ENCODE data around the gene OR52E4. TPM values are rescaled to one million over a fixed set of nuclear protein-coding genes. Genes with fewer than 3 reads are reported as not detected.

The OR52E4 gene
- polyA plus RNA-seq, 2 of the 4 experiments (the other 2 are of a cell fraction): not detected

DNA sequence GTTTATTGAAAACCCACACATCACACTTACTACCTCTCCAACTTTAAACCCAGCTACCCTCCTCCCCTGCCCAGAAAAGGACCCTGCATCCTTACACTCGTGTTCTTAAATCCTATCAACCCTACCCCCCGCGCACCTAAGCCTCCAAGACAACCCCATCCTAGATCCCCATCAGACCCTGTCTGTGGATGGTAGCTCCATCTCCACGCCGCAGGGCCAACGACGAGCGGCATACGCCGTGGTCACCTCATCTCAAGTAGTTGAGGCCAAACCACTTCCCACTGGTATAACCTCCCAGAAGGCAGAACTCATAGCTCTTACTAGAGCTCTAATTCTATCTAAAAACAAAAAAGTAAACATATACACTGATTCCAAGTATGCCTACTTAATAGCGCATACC, 52.2 kb downstream of the OR52E4 start:
- ATAC-seq (no peak), FAIRE-seq (no peak), DNase-seq (ENCODE audit: low read depth in 1 of 2, low spot score in 1 of 2) (no peak)
- TF ChIP-seq JUN (IDR thresholded peaks at IDR 0.05) (no peak), CHD2 (IDR thresholded peaks at IDR 0.05; ENCODE audit: low read length, partially characterized antibody) (no peak), RAD21 (conservative IDR thresholded peaks at IDR 0.05 in 1 of 2, IDR thresholded peaks at IDR 0.05 in 1 of 2) (no peak), HES2 (IDR thresholded peaks at IDR 0.05) (no peak), TFCP2L1 (CRISPR knock-in tag; IDR thresholded peaks at IDR 0.05) (no peak), MAFK (IDR thresholded peaks at IDR 0.05; ENCODE audit: partially characterized antibody) (no peak), RNF2 (IDR thresholded peaks at IDR 0.05; ENCODE audit: borderline replicate concordance, low read depth) (no peak), SREBF2 (IDR thresholded peaks at IDR 0.05) (no peak), EP300 (IDR thresholded peaks at IDR 0.05) (no peak), GATA3 (IDR thresholded peaks at IDR 0.05; ENCODE audit: borderline replicate concordance) (no peak), TP53 (CRISPR knock-in tag; IDR thresholded peaks at IDR 0.05) (no peak), ATOH8 (CRISPR knock-in tag; IDR thresholded peaks at IDR 0.05; ENCODE audit: low read depth) (no peak), NR3C1 (IDR thresholded peaks at IDR 0.05) (no peak), KDM5A (IDR thresholded peaks at IDR 0.05) (no peak), MAZ (IDR thresholded peaks at IDR 0.05; ENCODE audit: borderline replicate concordance, low read depth, low read length) (no peak), EHF (CRISPR knock-in tag; IDR thresholded peaks at IDR 0.05) (no peak)
- TF ChIP-seq, protein P1, sequence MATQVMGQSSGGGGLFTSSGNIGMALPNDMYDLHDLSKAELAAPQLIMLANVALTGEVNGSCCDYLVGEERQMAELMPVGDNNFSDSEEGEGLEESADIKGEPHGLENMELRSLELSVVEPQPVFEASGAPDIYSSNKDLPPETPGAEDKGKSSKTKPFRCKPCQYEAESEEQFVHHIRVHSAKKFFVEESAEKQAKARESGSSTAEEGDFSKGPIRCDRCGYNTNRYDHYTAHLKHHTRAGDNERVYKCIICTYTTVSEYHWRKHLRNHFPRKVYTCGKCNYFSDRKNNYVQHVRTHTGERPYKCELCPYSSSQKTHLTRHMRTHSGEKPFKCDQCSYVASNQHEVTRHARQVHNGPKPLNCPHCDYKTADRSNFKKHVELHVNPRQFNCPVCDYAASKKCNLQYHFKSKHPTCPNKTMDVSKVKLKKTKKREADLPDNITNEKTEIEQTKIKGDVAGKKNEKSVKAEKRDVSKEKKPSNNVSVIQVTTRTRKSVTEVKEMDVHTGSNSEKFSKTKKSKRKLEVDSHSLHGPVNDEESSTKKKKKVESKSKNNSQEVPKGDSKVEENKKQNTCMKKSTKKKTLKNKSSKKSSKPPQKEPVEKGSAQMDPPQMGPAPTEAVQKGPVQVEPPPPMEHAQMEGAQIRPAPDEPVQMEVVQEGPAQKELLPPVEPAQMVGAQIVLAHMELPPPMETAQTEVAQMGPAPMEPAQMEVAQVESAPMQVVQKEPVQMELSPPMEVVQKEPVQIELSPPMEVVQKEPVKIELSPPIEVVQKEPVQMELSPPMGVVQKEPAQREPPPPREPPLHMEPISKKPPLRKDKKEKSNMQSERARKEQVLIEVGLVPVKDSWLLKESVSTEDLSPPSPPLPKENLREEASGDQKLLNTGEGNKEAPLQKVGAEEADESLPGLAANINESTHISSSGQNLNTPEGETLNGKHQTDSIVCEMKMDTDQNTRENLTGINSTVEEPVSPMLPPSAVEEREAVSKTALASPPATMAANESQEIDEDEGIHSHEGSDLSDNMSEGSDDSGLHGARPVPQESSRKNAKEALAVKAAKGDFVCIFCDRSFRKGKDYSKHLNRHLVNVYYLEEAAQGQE (IDR thresholded peaks at IDR 0.05): no peak
- TF ChIP-seq, protein P2, sequence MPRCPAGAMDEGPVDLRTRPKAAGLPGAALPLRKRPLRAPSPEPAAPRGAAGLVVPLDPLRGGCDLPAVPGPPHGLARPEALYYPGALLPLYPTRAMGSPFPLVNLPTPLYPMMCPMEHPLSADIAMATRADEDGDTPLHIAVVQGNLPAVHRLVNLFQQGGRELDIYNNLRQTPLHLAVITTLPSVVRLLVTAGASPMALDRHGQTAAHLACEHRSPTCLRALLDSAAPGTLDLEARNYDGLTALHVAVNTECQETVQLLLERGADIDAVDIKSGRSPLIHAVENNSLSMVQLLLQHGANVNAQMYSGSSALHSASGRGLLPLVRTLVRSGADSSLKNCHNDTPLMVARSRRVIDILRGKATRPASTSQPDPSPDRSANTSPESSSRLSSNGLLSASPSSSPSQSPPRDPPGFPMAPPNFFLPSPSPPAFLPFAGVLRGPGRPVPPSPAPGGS (IDR thresholded peaks at IDR 0.05): no peak
- TF ChIP-seq, protein P3, sequence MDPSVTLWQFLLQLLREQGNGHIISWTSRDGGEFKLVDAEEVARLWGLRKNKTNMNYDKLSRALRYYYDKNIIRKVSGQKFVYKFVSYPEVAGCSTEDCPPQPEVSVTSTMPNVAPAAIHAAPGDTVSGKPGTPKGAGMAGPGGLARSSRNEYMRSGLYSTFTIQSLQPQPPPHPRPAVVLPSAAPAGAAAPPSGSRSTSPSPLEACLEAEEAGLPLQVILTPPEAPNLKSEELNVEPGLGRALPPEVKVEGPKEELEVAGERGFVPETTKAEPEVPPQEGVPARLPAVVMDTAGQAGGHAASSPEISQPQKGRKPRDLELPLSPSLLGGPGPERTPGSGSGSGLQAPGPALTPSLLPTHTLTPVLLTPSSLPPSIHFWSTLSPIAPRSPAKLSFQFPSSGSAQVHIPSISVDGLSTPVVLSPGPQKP (IDR thresholded peaks at IDR 0.05; ENCODE audit: low read depth, low read length): no peak
- Histone ChIP-seq H3K4me2 (no peak overlapping the region), H3K4me1 (no peaks in the 10 kb centered on the region), H3K9me3 (peaks cover 5% of the 10 kb centered on the region; the same call in 1 of the 3 replicates), H3K4me3 (no peak overlapping the region), H3K27ac (no peak overlapping the region)
- WGBS (ENCODE audit: missing lambda C conversion rate): 78% methylated on average over 11 of the region's 11 CpGs
- CTCF ChIA-PET: no interaction called here
- POLR2A ChIA-PET: no interaction called here

DNA sequence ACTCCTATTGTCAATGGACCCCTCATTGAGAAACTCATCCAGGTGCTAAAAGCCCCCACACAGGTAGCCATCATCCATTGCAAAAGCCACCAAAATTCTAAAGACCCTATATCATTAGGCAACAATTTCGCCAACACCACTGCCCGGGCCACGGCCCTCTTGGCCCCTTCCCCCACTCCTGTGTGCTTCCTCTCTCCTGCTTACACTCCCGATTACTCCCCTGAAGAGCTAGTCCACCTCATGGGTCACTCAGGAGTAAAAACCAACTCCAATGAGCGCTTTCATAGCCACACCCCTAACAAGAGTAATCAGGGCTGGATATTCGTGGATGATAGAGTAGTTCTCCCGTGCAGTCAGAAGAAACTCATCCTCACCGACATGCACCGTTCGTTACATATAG, 52.7 kb downstream of the OR52E4 start:
- ChIA-PET POLR2A (no interaction called here), CTCF (no interaction called here)
- WGBS (ENCODE audit: missing lambda C conversion rate): 41% methylated on average over 10 of the region's 10 CpGs

More for the DNA sequence above, 52.7 kb downstream of the OR52E4 start:
- DNase-seq (ENCODE audit: low read depth in 1 of 2, low spot score in 1 of 2) (no peak), FAIRE-seq (no peak), ATAC-seq (no peak)
- Histone ChIP-seq H3K4me1 (no peaks in the 10 kb centered on the region), H3K4me2 (no peak overlapping the region), H3K4me3 (no peak overlapping the region), H3K9me3 (peaks cover 5% of the 10 kb centered on the region; the same call in 1 of the 3 replicates), H3K27ac (no peak overlapping the region)
- no peak for TF ChIP-seq HOXB13 (CRISPR knock-in tag; IDR thresholded peaks at IDR 0.05; ENCODE audit: low read depth)
- TF ChIP-seq HEYL (CRISPR knock-in tag; IDR thresholded peaks at IDR 0.05): no peak
- TF ChIP-seq RARB (CRISPR knock-in tag; IDR thresholded peaks at IDR 0.05): no peak
- no peak for TF ChIP-seq RAD21 (conservative IDR thresholded peaks at IDR 0.05 in 1 of 2, IDR thresholded peaks at IDR 0.05 in 1 of 2)
- no peak for TF ChIP-seq CTCF (IDR thresholded peaks at IDR 0.05)
- TF ChIP-seq MAZ (IDR thresholded peaks at IDR 0.05; ENCODE audit: borderline replicate concordance, low read depth, low read length): no peak
- TF ChIP-seq HES2 (IDR thresholded peaks at IDR 0.05): no peak
- no peak for TF ChIP-seq POLR2AphosphoS2 (conservative IDR thresholded peaks at IDR 0.05; ENCODE audit: low read length)
- TF ChIP-seq KDM1A (IDR thresholded peaks at IDR 0.05; ENCODE audit: low read depth): no peak
- TF ChIP-seq, protein P2 (IDR thresholded peaks at IDR 0.05): no peak
- no peak for TF ChIP-seq EP300 (IDR thresholded peaks at IDR 0.05)
- TF ChIP-seq POLR2A (IDR thresholded peaks at IDR 0.05; ENCODE audit: low read length): no peak

All from A549 (cell line).